Measurements from ENCODE around the gene ANKRD24. TPM values are rescaled to one million over a fixed set of nuclear protein-coding genes. Genes with fewer than 3 reads are reported as not detected.

Gene ANKRD24
- total RNA-seq, 1 experiment from 2014 or later = 0.39 TPM

GRCh38 chr19:4232614-4233281 lies 50.3 kb downstream of the ANKRD24 start:
- Histone ChIP-seq H3K9me3 (no peaks in the 10 kb centered on the region), H3K36me3 (ENCODE audit: control insufficient read depth, insufficient read depth, low read length) (no peaks in the 10 kb centered on the region), H3K4me1 (peaks cover 11% of the 10 kb centered on the region), H3K4me3 (ENCODE audit: low read depth, low read length) (no peak overlapping the region), H3K27me3 (replicated peaks; ENCODE audit: control insufficient read depth, insufficient read depth, low read length) (no peaks in the 10 kb centered on the region)
- BruUV-seq (replicated peaks) = no TSS peak
- TF ChIP-seq CTCF (IDR thresholded peaks at IDR 0.05; ENCODE audit: insufficient read depth in 1 of 2, low read depth in 1 of 2, low read length in 1 of 2, severe bottlenecking in 1 of 2, unreplicated experiment in 1 of 2) = no peak
- intact Hi-C loops (cut with micrococcal nuclease; ENCODE audit: unreplicated experiment) = no loop called here
- Mint-ChIP-seq H3K27me3 (ENCODE audit: insufficient read depth, unreplicated experiment) (no peaks in the 10 kb centered on the region), H3K36me3 (ENCODE audit: insufficient read depth, unreplicated experiment) (no peaks in the 10 kb centered on the region), H3K4me3 (ENCODE audit: unreplicated experiment) (no peak overlapping the region), H3K9me3 (ENCODE audit: unreplicated experiment) (no peaks in the 10 kb centered on the region), H3K4me1 (ENCODE audit: low read depth, unreplicated experiment) (peaks cover 12% of the 10 kb centered on the region), H3K27ac (ENCODE audit: unreplicated experiment) (no peak overlapping the region)
- no peak for DNase-seq
- ChIA-PET CTCF (interaction anchor here (0.7 to 1.4 kb wide), 5 partner anchors 14 to 812 kb away, joined by 3 to 9 read pairs (median 4); partner anchors contain the start of gene YJU2), POLR2A (no interaction called here)

GRCh38 chr19:4233282-4233853 lies 50.9 kb downstream of the ANKRD24 start:
- Mint-ChIP-seq H3K9me3 (ENCODE audit: unreplicated experiment) (no peaks in the 10 kb centered on the region), H3K4me3 (ENCODE audit: unreplicated experiment) (no peak overlapping the region), H3K4me1 (ENCODE audit: low read depth, unreplicated experiment) (peaks cover 12% of the 10 kb centered on the region), H3K27me3 (ENCODE audit: insufficient read depth, unreplicated experiment) (no peaks in the 10 kb centered on the region), H3K36me3 (ENCODE audit: insufficient read depth, unreplicated experiment) (no peaks in the 10 kb centered on the region), H3K27ac (ENCODE audit: unreplicated experiment) (no peak overlapping the region)
- H3K27me3 ChIP-seq (replicated peaks; ENCODE audit: control insufficient read depth, insufficient read depth, low read length) = no peaks in the 10 kb centered on the region
- H3K4me3 ChIP-seq (ENCODE audit: low read depth, low read length) = no peak overlapping the region
- H3K9me3 ChIP-seq = no peaks in the 10 kb centered on the region
- peak; percentile 63 to 68 for TF ChIP-seq CTCF (IDR thresholded peaks at IDR 0.05; ENCODE audit: insufficient read depth in 1 of 2, low read depth in 1 of 2, low read length in 1 of 2, severe bottlenecking in 1 of 2, unreplicated experiment in 1 of 2)
- no TSS peak for BruUV-seq (replicated peaks)
- peak; percentile 74 to 75 for DNase-seq
- ChIA-PET CTCF (interaction anchor here (1.4 kb wide), 1 partner anchor 13 kb away, joined by 3 read pairs; the partner anchor contains the start of gene YJU2), POLR2A (no interaction called here)
- intact Hi-C loops (cut with micrococcal nuclease; ENCODE audit: unreplicated experiment) = no loop called here
- no peaks in the 10 kb centered on the region for H3K36me3 ChIP-seq (ENCODE audit: control insufficient read depth, insufficient read depth, low read length)
- peaks cover 11% of the 10 kb centered on the region for H3K4me1 ChIP-seq

- POLR2A ChIA-PET = no interaction called here
- no peaks in the 10 kb centered on the region for H3K9me3 ChIP-seq
- Mint-ChIP-seq H3K36me3 (ENCODE audit: insufficient read depth, unreplicated experiment) (no peaks in the 10 kb centered on the region), H3K27me3 (ENCODE audit: insufficient read depth, unreplicated experiment) (no peaks in the 10 kb centered on the region), H3K9me3 (ENCODE audit: unreplicated experiment) (no peaks in the 10 kb centered on the region), H3K27ac (ENCODE audit: unreplicated experiment) (no peak overlapping the region), H3K4me1 (ENCODE audit: low read depth, unreplicated experiment) (peaks cover 12% of the 10 kb centered on the region), H3K4me3 (ENCODE audit: unreplicated experiment) (no peak overlapping the region)
- H3K27me3 ChIP-seq (replicated peaks; ENCODE audit: control insufficient read depth, insufficient read depth, low read length) = no peaks in the 10 kb centered on the region
- BruUV-seq (replicated peaks) = no TSS peak
- peaks cover 6% of the 10 kb centered on the region for H3K4me1 ChIP-seq
- no peak overlapping the region for H3K4me3 ChIP-seq (ENCODE audit: low read depth, low read length)
- no peaks in the 10 kb centered on the region for H3K36me3 ChIP-seq (ENCODE audit: control insufficient read depth, insufficient read depth, low read length)
- CTCF ChIA-PET = interaction anchor here (0.6 to 1.4 kb wide), 2 partner anchors 12 to 247 kb away, joined by 3 to 4 read pairs; partner anchors contain the start of gene YJU2
- intact Hi-C loops (cut with micrococcal nuclease; ENCODE audit: unreplicated experiment) = no loop called here
- TF ChIP-seq CTCF (IDR thresholded peaks at IDR 0.05; ENCODE audit: insufficient read depth in 1 of 2, low read depth in 1 of 2, low read length in 1 of 2, severe bottlenecking in 1 of 2, unreplicated experiment in 1 of 2) = no peak
- no peak for DNase-seq
Observed at GRCh38 chr19:4234142-4234861, 51.8 kb downstream of the ANKRD24 start.

Data from Caco-2 (cell line).